ENCODE results near the gene FADS3. TPM values are rescaled to one million over a fixed set of nuclear protein-coding genes. Genes with fewer than 3 reads are reported as not detected.
"Not testable (repeated sequence)": the region's sequence is repeated elsewhere in the genome, so short reads cannot be mapped to it uniquely, and the experiment has no call there.

FADS3 gene
- total RNA-seq, 1 experiment from 2014 or later = 22.6 TPM

GRCh38 chr11:61883327-61883726 lies 8.0 kb downstream of the FADS3 start:
- TF ChIP-seq REST (IDR thresholded peaks at IDR 0.05; ENCODE audit: insufficient read depth in 1 of 2, low read depth in 2 of 2, low read length in 1 of 2) (no peak), POLR2AphosphoS5 (IDR thresholded peaks at IDR 0.05; ENCODE audit: low read depth, low read length) (no peak), SIN3A (IDR thresholded peaks at IDR 0.05; ENCODE audit: borderline replicate concordance, insufficient read depth, low read depth, low read length) (no peak), TCF7L2 (IDR thresholded peaks at IDR 0.05; ENCODE audit: low read depth, low read length) (no peak)
- TF ChIP-seq, protein P1, sequence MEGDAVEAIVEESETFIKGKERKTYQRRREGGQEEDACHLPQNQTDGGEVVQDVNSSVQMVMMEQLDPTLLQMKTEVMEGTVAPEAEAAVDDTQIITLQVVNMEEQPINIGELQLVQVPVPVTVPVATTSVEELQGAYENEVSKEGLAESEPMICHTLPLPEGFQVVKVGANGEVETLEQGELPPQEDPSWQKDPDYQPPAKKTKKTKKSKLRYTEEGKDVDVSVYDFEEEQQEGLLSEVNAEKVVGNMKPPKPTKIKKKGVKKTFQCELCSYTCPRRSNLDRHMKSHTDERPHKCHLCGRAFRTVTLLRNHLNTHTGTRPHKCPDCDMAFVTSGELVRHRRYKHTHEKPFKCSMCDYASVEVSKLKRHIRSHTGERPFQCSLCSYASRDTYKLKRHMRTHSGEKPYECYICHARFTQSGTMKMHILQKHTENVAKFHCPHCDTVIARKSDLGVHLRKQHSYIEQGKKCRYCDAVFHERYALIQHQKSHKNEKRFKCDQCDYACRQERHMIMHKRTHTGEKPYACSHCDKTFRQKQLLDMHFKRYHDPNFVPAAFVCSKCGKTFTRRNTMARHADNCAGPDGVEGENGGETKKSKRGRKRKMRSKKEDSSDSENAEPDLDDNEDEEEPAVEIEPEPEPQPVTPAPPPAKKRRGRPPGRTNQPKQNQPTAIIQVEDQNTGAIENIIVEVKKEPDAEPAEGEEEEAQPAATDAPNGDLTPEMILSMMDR (IDR thresholded peaks at IDR 0.05) = no peak
- intact Hi-C loops (cut with micrococcal nuclease; ENCODE audit: unreplicated experiment) = no loop called here
- no peak for DNase-seq (ENCODE audit: low read depth, low spot score)
- Histone ChIP-seq H3K4me3 (ENCODE audit: low read depth in 2 of 2, low read length in 2 of 2) (no peak overlapping the region), H3K27ac (ENCODE audit: low read length) (no peak overlapping the region), H3K9me3 (ENCODE audit: control insufficient read depth, insufficient read depth, low read depth, low read length) (no peaks in the 10 kb centered on the region), H3K27me3 (ENCODE audit: control insufficient read depth, insufficient read depth, low read length) (no peaks in the 10 kb centered on the region), H3K4me1 (ENCODE audit: control insufficient read depth, insufficient read depth, low read length) (no peaks in the 10 kb centered on the region; the same call in 1 of the 2 replicates), H3K36me3 (ENCODE audit: control insufficient read depth, insufficient read depth, low read length) (no peaks in the 10 kb centered on the region)
- no peak for ATAC-seq
- ChIA-PET CTCF (interaction anchor here (0.6 kb wide), 1 partner anchor 229 kb away, joined by 3 read pairs; no protein-coding TSS in a partner anchor), POLR2A (interaction anchor here (0.6 kb wide), 1 partner anchor 196 kb away, joined by 5 read pairs; no protein-coding TSS in a partner anchor)
- in situ Hi-C loops (cut with HindIII; ENCODE audit: low pct_unique_long_range_greater_than_20kb, low sequenced_read_pairs) = no loop called here
- BruUV-seq (replicated peaks) = no TSS peak

DNA sequence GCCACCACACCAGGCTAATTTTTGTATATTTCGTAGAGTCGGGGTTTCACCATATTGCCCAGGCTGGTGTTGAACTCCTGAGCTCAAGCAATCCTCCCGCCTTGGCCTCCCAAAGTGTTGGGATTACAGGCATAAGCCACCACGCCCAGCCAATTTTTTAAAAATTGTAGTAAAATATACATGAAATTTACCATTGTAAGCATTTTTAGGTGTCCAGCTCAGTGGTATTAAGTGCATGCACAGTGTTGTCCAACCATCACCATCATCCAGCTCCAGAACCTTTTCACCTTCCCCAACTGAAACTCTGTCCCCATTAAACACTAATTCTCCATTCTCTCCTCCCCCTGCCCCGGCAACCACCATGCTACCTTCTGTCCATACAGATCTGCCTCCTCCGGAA lies 8.5 kb downstream of the FADS3 start:
- H3K4me1 ChIP-seq (ENCODE audit: control insufficient read depth, insufficient read depth, low read length) = no peaks in the 10 kb centered on the region
- no peak for TF ChIP-seq REST (IDR thresholded peaks at IDR 0.05; ENCODE audit: insufficient read depth in 1 of 2, low read depth in 2 of 2, low read length in 1 of 2)
- TF ChIP-seq, protein P1 (IDR thresholded peaks at IDR 0.05) = no peak
- TF ChIP-seq POLR2AphosphoS5 (IDR thresholded peaks at IDR 0.05; ENCODE audit: low read depth, low read length) = no peak
- TF ChIP-seq SIN3A (IDR thresholded peaks at IDR 0.05; ENCODE audit: borderline replicate concordance, insufficient read depth, low read depth, low read length) = no peak
- TF ChIP-seq TCF7L2 (IDR thresholded peaks at IDR 0.05; ENCODE audit: low read depth, low read length) = no peak
- no peak overlapping the region for H3K27ac ChIP-seq (ENCODE audit: low read length)
- intact Hi-C loops (cut with micrococcal nuclease; ENCODE audit: unreplicated experiment) = no loop called here
- H3K36me3 ChIP-seq (ENCODE audit: control insufficient read depth, insufficient read depth, low read length) = no peaks in the 10 kb centered on the region
- DNase-seq (ENCODE audit: low read depth, low spot score) (no peak), ATAC-seq (no peak)
- no TSS peak for BruUV-seq (replicated peaks)
- H3K9me3 ChIP-seq (ENCODE audit: control insufficient read depth, insufficient read depth, low read depth, low read length) = no peaks in the 10 kb centered on the region
- no peak overlapping the region for H3K4me3 ChIP-seq (ENCODE audit: low read depth in 2 of 2, low read length in 2 of 2)
- CTCF ChIA-PET = no interaction called here
- POLR2A ChIA-PET = no interaction called here
- H3K27me3 ChIP-seq (ENCODE audit: control insufficient read depth, insufficient read depth, low read length) = no peaks in the 10 kb centered on the region
- in situ Hi-C loops (cut with HindIII; ENCODE audit: low pct_unique_long_range_greater_than_20kb, low sequenced_read_pairs) = no loop called here

- H3K9me3 ChIP-seq (ENCODE audit: control insufficient read depth, insufficient read depth, low read depth, low read length); H3K4me1 ChIP-seq (ENCODE audit: control insufficient read depth, insufficient read depth, low read length); H3K27ac ChIP-seq (ENCODE audit: low read length); intact Hi-C loops (cut with micrococcal nuclease; ENCODE audit: unreplicated experiment); POLR2A ChIA-PET; in situ Hi-C loops (cut with HindIII; ENCODE audit: low pct_unique_long_range_greater_than_20kb, low sequenced_read_pairs); H3K27me3 ChIP-seq (ENCODE audit: control insufficient read depth, insufficient read depth, low read length); DNase-seq (ENCODE audit: low read depth, low spot score); ATAC-seq; H3K36me3 ChIP-seq (ENCODE audit: control insufficient read depth, insufficient read depth, low read length); H3K4me3 ChIP-seq (ENCODE audit: low read depth in 2 of 2, low read length in 2 of 2); BruUV-seq (replicated peaks): not testable (repeated sequence)
- CTCF ChIA-PET = interaction anchor here (0.6 kb wide), 1 partner anchor 226 kb away, joined by 11 read pairs; no protein-coding TSS in a partner anchor
These were observed 9.1 kb downstream of the FADS3 start for GRCh38 chr11:61882267-61882666.

Data from Panc1 (cell line).